IPS DF 4.7 (cell line): ENCODE data around the gene CARD18.

ENCODE experiments used
- DNase-seq: peaks from one replicate; pipeline ENCODE4 v3.0.0-alpha.2; 2013; ENCODE audit warnings: low spot score; ENCODE audit errors: extremely low read depth

CARD18 gene, protein sequence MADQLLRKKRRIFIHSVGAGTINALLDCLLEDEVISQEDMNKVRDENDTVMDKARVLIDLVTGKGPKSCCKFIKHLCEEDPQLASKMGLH

DNA sequence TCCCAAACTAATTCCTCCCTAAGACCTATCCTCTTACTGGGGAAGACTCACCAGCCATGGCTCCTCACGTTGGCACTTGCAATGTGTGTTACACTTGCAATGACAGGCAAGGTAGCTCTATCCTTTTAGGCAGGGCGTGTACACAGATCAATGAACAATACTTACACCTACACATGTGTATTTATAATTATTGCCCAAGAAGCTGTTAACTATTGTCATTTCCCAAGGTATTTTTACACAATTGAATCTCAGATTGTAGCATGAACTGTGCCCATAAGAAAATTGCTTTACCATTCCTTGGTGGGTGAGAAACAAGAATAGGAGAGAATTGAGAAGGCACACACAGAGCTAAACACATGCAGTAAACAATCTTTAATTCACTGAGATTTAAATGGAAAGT lies at the start of gene CARD18:
CARD18 (minus strand) TSS at position 101 of the 400 bp plus-strand sequence; CDS start at position 58, 43 bp downstream.
- DNase-seq, result no peak

GRCh38 chr11:105183987-105184386 lies 44.4 kb upstream of the CARD18 start:
- DNase-seq, result no peak

GRCh38 chr11:105183426-105183825 lies 43.9 kb upstream of the CARD18 start:
- no peak for DNase-seq

GRCh38 chr11:105181521-105181920 lies 42.0 kb upstream of the CARD18 start:
- DNase-seq, result no peak

GRCh38 chr11:105181100-105181499 lies 41.5 kb upstream of the CARD18 start:
- DNase-seq, result no peak

DNA sequence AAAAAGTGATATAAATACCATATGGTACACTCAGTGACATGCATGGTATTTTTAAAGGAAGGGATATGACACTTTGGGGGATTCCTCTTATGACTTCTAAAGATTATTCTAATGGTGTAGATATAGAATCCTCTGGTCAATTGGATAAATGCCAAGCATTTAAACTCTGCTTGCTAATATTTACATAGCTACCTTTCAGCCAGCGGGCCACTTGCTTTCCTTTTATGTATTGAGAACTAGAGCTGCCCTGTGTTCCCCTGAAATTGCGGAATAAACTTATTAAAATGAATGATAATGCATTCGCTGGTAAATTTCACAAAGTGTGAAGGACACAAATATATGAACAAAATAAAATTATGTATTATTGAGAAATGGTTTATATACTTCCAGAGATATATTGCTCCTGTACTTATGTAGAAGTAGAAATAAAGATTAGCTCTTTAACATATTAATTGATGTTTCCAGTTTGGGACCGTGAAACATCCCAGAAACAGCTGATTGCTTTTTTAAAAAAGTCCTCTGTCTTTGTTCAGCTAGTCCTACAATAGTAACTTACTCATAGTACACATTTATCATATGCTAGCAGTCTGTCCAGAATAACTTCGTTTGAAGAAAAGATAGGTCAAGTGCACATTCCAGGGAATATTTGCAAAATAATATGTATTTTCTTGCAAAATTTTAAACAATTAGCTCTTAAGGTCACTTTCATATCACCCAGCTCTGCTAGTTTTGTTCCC lies 40.1 kb upstream of the CARD18 start:
- no peak for DNase-seq

DNA sequence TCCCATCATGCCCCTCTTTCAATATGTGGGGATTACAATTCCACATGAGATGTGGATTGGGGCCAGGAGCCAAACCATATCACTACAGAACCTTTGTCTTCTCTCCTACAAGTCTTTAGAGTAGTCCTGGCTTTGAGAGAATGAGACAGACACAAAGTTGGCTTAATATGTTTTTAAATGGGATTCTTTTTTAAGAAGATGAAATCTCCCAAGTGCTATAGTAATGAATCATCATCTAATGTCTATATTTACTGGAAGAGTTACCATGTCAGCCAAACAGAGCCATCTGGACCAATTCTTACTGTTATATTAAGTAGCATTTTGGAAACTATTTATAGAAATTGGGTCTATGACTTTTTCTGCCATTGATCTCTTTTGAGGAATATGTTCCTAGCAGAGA lies 38.1 kb upstream of the CARD18 start:
- DNase-seq, result no peak

DNA sequence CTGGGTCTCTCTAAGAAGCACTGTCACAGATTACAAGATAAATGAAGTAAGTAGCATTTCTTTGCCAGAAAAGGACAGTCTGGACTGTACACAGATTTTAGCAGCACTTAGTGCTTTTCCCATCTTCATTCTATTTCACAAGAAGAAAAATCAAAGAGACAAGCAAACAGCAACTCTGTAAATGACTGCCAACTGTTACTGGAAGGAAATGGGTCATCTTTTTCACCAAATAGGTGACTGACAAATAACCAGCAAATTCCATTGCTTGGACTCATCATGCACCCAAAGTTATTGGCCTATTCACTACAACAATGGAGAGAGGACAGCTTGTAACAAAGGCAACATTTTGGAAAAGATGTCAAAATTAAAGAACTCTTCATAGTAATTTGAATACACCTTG lies 28.9 kb upstream of the CARD18 start:
- no peak for DNase-seq

DNA sequence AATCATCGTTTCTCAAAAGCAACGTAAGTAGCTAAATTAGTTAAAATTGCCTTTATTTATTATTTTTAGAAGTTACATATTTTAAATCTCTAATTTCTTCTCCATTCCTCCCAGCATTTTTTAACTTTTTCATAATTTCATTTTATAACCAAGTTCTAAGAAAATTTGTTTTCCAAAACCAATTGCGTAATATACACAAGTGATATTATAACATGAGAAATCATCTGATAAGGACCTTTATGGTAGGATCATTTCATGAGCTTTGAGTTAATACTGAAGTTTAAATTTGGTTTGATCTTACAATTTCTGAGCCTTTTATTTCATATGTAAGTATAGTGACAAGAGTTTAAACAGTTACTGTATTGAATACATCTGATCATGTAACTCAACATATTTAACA lies 27.7 kb upstream of the CARD18 start:
- no peak for DNase-seq

- DNase-seq, result no peak
These were observed 24.6 kb upstream of the CARD18 start for GRCh38 chr11:105164208-105164607.

DNA sequence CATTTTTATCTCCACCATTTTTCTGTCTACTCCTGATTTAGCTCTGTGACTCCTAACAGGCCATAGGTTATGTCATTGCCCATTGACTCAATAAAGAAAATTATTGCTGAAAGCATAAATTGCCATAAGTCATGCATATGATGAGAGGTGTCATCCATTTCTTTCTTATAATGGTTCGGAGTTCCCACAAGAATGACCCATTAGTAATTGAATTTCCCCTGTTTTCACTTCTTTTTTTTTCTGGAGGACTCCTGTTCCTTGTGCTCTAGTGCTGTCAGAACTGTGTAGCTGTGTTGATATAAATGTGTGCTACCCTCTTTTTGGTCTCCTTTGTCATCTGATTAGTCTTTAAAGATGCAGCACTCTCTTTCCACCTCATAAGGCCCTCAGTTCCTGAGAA lies 22.9 kb upstream of the CARD18 start:
- no peak for DNase-seq

- DNase-seq, result no peak
These were observed 18.9 kb upstream of the CARD18 start for GRCh38 chr11:105158436-105158835.

- no peak for DNase-seq
These were observed 17.2 kb upstream of the CARD18 start for GRCh38 chr11:105156720-105157119.

- no peak for DNase-seq
These were observed 16.7 kb upstream of the CARD18 start for GRCh38 chr11:105156231-105156630.

GRCh38 chr11:105155679-105156078 lies 16.1 kb upstream of the CARD18 start:
- DNase-seq, result no peak

DNA sequence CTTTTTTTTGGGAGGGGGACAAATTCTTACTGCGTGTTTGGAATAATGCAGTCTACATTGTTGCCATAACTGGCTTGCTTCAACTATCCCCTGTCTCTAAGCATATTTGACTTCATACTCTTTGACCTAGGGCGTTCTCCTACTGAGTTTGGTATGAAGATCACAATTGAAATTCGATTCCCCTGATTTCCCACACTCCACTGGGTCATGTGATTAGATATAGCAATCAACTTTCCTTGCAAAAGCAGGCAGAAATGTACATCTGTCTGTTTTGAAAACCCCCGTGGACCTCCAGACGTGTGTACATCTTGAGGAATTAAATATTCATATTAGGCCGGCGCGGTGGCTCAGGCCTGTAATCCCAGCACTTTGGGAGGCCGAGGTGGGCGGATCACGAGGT lies 13.8 kb upstream of the CARD18 start:
- no peak for DNase-seq

GRCh38 chr11:105152560-105152959 lies 13.0 kb upstream of the CARD18 start:
- no peak for DNase-seq

- no peak for DNase-seq
These were observed 12.5 kb upstream of the CARD18 start for GRCh38 chr11:105152021-105152512.

- no peak for DNase-seq
These were observed 9.9 kb upstream of the CARD18 start for GRCh38 chr11:105149477-105149876.

GRCh38 chr11:105148241-105148640 lies 8.7 kb upstream of the CARD18 start:
- no peak for DNase-seq

DNA sequence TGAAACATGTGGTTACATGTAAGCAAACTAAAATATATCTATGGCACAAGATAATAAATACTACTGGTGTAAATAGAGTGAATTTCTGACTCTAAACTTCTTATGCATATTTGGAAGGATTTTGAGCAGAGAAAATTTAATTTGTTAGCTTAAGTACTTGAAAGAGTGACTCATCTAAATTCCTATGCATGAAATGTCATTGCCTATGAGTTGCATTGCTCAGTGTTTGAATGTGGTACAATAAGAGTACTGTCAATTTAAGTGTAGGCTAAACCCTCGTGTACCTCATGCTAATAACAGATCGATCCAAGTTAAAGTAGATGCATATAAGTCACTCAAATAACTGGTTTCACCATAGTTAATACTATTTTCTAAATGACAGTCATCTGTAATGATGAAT lies 5.3 kb upstream of the CARD18 start:
- DNase-seq, result no peak

GRCh38 chr11:105142167-105142566 lies 2.6 kb upstream of the CARD18 start:
- DNase-seq, result no peak

- DNase-seq, result no peak
These were observed 2.3 kb downstream of the CARD18 start for GRCh38 chr11:105137286-105137685.
